ENCODE measurements around the gene ELFN1.

The ELFN1 gene

DNA sequence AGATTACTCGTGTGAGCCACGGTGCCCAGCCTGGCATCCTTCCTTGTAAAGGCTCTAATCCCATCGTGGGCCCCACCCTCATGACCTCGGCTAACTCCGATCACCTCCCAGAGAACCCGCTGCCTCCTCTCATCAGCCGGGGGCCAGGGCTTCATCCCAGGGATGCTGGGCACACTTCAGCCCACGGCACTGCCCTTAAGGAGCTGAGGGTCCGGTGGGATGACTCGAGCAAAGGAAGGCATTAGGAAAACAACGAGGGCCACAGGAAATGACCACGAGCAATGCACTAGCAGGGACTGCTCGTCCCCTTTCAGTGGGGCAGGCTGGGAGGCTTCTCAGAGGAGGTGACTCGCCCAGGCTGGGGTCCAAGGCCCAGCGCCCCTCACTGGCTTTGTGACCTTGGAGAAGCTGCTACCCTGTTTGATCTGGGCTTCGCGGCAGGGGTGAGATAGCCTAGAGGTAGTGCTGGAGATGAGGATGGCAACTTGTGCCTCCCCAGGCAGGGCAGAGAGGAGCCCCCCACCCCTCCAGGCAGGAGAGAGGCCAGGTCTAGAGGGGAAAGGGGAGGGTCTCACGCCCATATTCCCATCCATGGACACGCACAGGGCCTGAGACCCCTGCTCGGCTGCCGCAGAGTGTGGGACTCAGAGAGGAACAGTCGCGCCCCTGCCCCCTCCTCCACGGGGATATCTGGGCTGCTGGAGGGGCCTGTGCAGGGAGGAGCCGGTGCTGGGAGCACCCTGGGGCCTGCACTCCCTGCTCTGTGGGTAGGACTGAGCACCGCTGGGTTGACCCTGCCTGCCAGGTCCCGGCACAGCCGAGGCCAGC is 26.8 kb downstream of the ELFN1 start:
- DNase-seq: no peak

GRCh38 chr7:1697499-1698125 is 27.5 kb downstream of the ELFN1 start:
- no peak for DNase-seq

GRCh38 chr7:1698201-1698600 is 28.1 kb downstream of the ELFN1 start:
- no peak for DNase-seq

GRCh38 chr7:1698951-1699350 is 28.9 kb downstream of the ELFN1 start:
- no peak for DNase-seq

GRCh38 chr7:1700086-1700485 is 30.0 kb downstream of the ELFN1 start:
- DNase-seq: no peak

DNA sequence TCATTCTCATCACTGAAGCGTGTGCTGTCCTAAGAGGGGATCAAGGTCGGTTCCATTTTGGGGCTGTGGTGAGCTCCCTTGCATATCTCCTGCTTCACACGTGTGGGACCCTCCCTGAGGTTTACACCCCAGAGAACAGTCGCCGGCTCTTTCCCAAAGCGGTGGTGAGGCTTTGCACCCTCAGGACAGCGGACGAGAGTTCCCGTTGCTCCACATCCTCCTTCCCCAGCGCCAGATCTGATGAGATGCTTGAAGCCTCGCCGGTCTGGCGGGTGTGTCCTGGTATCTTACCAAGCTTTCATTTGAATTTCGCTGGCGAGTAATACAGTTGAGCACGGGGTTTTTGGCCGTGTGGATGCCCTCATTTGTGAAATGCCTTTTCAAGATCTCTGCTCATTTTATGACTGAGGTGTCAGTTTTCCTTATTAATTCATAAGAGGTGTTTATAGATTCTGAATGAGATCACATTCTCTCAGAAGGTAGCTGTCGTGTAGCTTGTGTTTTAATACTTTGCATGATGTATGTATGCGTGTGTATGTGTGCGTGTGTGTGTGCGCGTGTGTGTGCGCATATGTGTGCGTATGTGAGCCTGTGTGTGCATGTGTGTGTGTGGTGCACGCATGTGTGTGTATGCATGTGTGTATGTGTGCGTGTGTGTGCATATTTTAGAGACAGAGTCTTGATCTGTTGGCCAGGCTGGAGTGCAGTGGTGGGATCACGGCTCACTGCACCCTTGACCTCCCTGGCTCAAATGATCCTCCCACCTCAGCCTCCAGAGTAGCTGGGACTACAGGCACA is 30.7 kb downstream of the ELFN1 start:
- DNase-seq: no peak

- DNase-seq: no peak
Observed at GRCh38 chr7:1702652-1703051, 32.6 kb downstream of the ELFN1 start.

DNA sequence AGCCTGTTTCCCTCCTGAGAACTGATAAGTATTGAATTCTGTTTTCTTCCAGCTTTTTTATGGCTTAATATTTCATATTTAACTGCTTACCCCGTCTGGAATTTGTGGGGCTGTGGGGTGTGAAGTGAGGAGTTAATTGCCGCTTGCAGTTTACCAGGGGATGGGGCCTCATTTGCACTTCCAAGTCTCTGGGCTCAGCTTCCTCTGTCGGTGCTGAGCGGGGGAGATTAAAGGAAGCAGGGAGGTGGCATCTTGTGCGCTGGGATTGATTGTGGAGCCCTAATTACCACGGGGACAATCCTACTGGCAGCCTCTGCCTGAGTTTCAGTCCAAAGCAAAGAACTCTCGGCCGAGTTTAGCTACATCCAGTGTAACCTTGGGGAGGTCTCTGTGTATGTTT is 33.4 kb downstream of the ELFN1 start:
- DNase-seq: no peak

DNA sequence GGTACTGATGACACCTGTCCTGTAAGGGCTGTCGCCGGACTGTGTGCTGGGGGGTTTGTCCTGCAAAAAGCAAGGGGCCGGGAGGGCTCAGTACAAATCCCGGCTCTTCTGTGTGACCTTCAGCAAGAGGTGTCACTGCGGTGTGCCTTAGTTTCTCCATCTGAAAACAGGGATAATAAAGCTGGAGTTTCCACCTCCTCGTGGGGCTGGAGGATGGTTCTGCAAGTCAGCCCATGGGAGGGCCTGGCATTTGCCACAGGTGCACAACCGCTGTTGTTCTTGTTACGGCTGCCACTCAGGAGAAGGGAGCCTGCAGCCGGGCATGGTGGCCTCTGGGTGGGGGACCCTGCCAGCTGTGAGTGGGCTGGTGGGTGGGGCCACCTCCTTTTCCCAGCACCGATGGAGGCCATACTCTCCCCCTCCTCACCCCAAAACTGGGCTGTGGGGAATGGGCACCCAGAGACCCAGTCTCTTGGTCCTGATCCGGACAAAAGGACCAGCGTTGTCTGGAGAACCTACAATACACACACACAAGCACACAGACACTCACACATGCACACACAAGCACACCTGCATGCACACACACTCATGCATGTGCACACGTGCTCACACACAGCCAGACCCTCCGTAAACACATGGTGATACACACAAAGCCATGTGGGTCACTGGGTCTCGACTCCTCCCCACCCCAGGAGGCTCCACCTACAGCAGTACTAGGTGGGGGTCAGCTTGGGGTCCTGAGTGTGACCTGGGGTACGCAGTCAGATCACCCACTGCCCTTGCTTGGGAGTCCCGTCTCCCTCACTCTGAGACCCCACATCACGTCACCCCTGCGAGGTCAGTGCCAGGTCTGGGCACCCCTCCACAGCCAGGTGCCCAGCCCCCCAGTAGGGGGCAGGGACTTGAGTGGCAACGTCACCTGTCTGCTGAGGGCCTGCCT is 34.1 kb downstream of the ELFN1 start:
- DNase-seq: no peak

- no peak for DNase-seq
Observed at GRCh38 chr7:1704811-1705738, 35.0 kb downstream of the ELFN1 start.

GRCh38 chr7:1705856-1706255 is 35.8 kb downstream of the ELFN1 start:
- DNase-seq: no peak

GRCh38 chr7:1706381-1706720 is 36.3 kb downstream of the ELFN1 start:
- DNase-seq: no peak

GRCh38 chr7:1706721-1707613 is 36.9 kb downstream of the ELFN1 start:
- DNase-seq: no peak

DNA sequence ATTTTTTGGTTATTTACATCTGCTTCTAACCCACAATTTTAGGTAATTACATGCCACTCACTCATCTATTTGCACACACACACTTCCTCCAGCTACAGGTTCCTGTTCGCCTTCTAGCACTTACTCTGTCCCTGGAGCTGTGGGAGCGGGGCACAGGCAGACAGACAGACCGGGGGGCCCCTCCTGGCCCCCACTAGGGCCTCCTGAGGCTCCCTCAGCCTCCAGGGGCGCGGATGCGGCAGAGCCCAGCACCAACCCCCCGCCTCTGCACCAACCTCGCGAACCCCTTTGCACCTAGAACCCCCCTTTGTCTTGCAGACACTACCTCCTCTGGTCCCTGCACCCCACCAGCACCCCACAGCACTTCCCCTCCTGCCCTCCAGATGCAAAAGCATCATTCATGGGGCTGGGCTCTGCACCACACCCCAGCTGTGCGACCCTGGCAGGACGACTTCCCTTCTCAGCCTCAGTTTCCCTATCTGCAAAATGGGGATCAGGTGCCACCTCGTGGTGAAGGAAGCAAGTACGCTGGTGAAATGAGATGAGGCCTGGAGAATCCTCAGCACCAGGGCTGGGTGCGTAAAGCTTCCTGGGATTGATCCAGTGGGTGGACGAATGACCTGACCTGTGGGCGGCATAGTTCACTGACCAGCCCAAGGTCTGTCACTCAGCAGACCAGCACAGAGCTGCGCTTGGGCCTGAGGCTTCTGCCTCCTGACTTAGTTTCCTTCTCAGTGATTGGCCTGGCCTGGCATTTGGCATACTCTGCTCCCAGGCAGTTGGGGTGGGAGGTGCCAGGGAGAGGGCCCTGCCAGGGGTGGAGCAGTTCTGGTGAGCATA is 37.9 kb downstream of the ELFN1 start:
- DNase-seq: no peak

DNA sequence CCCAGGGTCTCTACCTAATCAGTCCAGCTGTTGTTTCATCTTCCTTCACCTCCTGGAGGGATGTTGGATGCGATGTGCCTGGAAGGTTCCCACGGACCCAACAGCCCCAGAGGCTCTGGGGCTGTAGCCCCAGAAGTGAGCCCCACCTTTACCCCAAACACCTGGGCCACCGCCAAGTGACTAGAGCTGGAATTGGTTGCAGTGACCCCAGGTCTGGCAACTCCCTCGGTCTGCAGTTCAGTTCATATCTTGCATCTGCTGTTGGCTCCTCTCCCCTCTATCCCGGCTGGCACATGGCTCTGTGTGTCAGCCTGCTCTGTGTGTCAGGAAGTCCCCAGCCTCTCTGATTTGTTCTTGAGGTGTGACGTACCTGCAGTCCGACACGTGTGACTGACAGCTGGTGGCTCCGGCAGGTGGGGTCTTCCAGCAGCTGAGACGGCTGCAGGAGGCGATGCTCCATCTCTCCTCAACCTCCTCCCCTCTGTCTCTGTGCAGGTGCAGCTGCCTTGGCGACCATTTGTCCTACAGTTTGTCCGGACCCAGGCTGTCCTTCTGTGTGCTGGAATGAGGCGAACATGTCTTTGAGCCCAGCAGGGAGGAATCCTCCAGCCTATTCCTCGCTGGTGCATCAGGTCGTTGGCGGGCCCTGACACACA is 38.6 kb downstream of the ELFN1 start:
- DNase-seq: no peak

GRCh38 chr7:1709281-1709680 is 39.2 kb downstream of the ELFN1 start:
- DNase-seq: no peak

DNA sequence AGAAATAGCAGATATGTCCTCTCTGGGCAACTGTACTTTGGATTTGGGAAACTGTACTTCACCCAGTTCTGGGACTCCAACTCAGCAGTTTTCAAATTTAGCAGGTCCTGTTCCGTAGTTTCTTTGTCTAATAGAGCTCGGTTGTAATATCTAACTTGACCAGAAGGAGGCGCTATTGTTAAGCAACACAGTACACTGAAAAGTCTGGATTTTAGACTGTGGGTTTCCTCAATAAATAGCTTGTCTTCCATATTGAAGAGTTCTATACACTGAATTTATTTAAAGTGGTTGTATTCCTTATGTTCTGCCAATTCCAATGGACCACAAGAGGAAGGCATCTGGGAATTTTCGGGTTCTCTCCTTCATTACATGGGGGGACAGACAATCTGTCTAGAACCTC is 39.8 kb downstream of the ELFN1 start:
- no peak for DNase-seq

DNA sequence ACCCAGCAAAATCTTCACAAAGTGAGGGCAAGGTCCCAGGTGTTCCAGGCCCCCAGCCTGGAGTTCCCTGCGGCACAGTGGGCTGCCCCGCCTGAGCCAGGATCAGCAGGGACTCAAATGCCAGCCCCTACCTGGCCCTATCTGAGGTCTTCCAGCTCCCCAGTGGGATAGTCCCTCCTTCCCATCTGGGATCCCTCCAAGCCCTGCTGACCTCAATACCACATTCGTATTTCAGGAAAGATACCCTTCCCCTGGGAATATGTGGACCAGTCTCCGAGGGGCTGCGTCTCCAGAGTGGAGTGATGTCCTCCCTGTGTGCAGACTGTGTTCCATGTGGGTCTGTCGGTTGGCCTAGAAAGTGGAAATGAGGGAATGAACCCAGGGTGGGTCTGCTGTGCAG is 40.9 kb downstream of the ELFN1 start:
- no peak for DNase-seq

DNA sequence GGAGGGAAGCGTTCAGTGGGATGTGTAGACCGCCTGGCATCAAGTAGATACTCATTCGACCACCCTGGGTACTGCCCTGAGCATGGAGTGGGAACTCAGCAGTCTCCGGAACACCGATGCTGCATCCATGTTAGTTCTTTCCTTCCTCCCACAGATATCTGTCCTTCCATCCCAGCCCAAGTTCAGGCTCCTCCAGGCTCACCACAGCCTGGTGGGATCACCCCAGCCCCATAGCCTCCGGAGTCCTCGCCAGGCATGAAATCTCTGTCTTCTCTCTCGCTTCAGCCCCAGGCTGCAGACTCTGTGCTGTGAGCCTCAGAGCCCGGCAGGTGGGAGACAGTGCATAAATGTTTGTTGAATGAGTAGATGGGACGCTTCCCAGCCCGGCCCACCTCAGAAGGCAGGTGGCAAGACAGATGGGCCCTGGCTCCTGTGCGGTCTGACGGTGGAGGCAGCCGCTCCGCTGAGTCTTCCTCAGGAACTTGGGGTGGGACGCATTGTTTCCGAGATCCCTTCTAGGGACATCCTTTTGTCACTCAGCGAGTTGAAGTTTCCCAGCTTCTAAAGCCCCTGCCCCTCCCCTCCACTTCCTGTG is 42.9 kb downstream of the ELFN1 start:
- no peak for DNase-seq
